T-helper 2 cell treated with Interferon-gamma antibody and Interleukin-4, amounts not matched to agents 100 ng/mL and 5 ng/mL, for 36 hours (primary cell): ENCODE data around the gene TCHP. TPM values are rescaled to one million over a fixed set of nuclear protein-coding genes. Genes with fewer than 3 reads are reported as not detected.
"Not testable (repeated sequence)": the region's sequence is repeated elsewhere in the genome, so short reads cannot be mapped to it uniquely, and the experiment has no call there.

Experiments used
- intact Hi-C: fragments of 100-400 bp; cut with micrococcal nuclease; formaldehyde crosslinking; loops from one replicate; pipeline ENCODE4 v1.15.1; 2023
- total RNA-seq: library from RNA; stranded (reverse); gene quantifications from 2 replicates; pipeline ENCODE4 v1.2.3, GENCODE V29; 2022

The TCHP gene
- total RNA-seq, 1 donor from 2014 or later: 37.2 TPM

DNA sequence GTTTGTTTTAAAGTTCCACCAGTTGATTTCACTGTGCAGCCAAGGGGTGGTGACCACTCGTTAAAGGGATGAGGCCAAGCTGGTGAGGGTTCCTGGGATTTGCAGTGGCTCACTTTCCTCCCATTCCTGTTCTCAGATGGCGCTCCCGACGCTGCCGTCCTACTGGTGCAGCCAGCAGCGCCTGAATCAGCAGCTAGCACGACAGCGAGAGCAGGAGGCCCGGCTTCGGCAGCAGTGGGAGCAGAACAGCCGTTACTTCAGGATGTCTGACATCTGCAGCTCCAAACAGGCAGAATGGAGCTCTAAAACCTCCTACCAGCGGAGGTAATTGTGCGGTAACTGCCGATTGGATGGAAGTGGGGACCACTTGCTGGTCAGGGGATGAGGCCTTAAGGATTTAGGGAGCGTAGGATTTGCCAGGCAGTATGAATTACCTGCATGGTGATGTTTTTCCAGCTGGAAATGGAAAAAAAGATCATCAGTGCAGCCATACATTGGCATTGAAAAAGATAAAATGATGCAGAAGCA is 2.9 kb downstream of the TCHP start:
- intact Hi-C loops: no loop called here

DNA sequence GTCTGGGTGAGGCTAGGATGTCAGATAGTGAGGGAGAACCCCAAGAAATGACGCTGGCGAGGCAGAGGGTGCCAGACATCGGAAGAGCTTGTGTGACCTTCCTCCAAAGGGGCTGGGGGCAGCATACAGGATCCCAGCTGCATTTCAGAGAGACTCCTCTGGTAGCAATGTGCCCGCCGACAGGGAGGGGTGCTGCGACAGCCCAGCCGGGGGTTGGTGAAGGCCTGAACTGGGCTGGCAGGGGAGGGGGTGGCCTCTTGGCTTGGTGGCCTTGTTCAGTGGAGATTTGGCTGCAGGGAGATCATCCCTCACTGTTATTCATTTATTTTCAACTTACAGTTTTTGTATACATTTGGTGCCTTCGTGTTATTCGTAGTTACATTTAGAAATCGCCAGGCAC is 5.2 kb downstream of the TCHP start:
- intact Hi-C loops: no loop called here

DNA sequence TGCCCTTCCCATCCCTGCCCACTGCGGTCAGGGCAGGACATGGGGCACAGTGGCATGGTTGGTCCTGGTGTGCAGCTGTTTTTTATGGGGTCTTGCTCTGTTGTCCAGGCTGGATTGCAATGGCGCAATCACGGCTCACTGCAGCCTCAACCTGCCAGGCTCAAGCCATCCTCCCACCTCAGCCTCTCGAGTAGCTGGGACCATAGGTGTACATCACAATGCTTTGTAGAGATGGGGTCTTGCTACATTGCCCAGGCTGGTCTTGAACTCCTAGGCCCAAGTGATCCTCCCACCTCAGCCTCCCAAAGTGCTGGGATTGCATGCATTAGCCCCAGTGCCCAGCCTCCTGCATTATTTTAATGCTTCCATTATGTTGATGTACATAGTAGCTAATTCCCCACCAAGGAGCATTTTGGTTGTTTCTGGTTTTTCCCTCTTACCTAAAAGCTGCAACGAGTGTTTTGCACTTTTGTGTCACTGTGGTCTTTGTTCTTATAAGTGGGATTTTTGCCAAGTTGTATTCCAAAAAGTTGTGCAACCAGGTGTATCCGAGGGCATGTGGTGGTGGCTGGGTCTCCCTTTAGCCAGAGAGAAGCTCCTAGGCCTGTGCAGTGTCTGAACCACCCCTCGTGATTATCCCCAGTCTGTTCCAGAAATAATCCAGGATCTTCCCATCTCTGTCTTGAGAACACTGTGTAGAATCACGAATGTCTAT is 10.3 kb downstream of the TCHP start:
- intact Hi-C loops: no loop called here

DNA sequence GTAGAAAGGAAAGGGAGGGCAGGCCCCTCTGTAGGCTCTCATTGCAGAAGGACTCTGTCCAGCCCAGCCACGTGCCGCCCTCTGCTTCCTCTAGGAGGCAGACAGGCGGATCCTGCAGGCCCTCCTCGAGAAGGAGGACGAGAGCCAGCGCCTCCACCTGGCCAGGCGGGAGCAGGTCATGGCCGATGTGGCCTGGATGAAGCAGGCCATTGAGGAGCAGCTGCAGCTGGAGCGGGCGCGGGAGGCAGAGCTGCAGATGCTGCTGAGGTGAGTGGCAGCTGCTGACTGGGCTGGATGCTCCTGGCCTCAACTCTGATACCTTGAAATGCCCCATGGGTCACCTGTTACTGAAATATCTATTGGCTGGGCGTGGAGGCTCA is 10.9 kb downstream of the TCHP start:
- intact Hi-C loops: no loop called here

DNA sequence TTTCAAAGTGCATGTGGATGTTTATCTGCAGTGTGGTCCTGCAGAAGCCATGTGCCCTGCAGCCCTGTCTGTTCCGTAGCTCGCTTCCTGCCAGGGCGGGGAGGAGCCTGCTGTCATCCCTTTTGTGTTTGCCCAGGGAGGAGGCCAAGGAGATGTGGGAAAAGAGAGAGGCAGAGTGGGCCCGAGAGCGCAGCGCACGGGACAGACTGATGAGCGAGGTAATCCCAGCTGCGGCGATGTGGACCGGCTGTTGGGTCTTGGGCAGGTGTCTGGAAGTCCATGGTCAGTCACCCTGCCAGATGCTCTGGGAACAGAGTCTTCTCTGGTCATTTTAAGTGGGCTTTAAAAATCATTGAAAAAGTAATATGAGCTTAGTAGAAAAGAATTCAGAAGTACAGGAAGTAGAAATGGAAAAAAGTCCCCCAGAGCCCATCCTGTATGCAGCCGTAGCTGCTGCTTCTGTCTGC is 12.8 kb downstream of the TCHP start:
- intact Hi-C loops: no loop called here

DNA sequence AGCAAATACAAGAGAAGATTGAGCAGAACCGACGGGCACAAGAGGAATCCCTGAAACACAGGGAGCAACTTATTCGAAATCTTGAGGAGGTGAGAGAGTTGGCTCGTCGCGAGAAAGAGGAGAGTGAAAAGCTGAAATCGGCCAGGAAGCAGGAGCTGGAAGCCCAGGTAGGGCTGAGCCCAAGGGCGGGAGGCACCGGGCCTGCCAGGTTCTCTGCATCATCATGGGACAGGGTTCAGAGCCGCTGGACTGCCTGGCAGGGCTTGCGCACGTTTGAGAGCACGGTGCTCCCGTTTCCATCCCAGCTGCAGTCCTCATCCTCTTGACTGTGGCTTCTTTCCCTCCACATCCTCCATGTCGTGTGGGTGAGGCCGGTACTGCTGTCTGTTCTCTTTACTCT is 14.4 kb downstream of the TCHP start:
- intact Hi-C loops: no loop called here

DNA sequence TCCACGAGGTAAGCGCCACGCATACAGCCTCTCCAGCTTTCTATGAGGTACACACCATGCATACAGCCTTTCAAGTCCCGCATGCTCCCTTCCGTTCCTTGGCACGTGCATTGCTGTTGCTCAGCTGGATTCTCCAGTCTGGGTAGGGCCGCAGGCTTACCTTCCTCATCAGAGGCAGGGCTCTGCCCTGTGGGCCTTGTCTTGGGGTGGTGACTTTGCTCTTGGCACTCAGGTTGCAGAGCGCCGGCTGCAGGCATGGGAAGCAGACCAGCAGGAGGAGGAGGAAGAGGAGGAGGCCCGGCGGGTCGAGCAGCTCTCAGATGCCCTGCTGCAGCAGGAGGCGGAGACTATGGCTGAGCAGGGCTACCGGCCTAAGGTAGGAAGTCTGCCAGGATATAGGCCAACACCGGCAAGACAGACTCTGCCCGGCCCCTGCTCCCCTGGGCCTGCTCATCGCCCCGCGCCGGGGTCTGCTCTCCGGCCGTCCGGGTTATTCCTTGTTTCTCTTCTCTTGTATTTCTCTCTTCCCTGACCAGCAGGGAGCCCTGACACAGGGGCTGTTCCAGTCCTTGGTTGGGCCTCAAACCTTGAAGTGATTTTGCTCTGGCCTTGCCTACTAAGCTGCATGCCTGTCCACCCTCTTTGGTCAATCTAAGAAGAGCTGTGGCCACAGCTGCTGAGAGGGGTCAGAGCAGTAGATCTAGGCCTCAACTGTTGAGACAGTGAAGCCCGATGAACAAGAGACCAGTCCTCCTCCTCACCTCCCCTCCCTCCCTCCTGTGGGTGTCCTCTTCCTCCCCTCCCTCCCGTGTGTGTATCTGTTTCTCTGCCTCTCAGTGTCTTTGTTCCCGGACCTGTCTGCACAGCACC is 15.3 kb downstream of the TCHP start:
- intact Hi-C loops: no loop called here

DNA sequence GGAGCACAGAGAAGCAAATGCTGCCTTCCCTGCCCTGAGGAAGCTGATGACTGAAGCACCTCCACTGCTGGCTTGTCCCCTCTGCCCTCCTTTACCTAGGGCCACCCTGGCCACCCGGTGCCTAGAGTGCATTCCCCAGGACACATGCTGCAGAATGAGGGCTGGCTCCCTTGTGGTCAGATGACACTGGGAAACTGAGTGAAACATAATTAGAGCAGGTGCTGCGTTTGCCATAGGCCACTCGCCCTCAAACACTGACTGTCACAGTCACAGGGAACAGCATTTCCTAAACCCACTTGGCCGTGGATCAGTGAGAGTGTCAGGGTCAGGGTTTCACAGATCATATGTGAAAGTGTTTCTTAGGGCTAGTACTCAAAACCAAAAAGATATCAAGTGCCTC is 16.0 kb downstream of the TCHP start:
- intact Hi-C loops: no loop called here

DNA sequence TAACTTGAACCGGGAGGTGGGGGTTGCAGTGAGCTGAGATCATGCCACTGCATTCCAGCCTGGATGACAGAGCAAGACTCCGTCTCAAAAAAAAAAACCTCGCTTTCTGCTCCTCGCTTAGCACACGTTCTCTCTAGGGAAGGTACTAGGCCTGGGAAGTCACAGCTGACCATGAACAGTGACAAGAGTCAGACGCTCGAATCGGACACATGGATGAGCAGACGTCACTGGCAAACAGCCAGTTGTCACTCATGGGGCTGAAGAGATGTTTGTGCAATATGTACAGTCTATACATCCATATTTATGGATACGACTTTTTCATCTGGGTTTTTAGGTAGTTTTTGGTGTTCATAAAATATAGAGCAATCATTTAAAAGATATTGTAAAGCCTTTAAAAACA is 19.4 kb downstream of the TCHP start:
- intact Hi-C loops: no loop called here

DNA sequence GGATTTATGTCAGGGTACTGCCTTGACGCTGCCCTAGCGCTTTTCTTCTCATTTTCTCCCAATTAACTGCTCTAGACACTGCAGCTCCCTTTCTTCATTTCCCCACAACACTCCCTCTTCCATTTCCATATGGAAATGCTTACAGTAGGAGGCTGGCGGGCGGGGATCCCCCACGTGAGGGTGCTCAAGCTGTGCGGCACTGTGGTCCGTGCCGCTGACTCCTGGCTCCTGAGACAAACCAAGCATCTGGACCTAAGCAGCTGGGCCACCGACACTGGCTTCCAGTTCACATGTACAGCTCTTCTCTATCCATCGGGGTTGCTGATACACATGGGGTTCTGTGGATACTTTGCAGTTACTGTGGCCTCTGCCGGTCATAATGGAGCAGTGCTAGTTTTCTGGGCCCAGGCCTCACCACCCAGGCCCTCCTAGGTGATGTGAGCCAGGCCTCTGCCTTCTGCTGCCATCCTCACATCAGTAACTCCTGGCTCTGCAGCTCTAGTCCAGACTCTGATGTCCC is 20.2 kb downstream of the TCHP start:
- intact Hi-C loops: no loop called here

DNA sequence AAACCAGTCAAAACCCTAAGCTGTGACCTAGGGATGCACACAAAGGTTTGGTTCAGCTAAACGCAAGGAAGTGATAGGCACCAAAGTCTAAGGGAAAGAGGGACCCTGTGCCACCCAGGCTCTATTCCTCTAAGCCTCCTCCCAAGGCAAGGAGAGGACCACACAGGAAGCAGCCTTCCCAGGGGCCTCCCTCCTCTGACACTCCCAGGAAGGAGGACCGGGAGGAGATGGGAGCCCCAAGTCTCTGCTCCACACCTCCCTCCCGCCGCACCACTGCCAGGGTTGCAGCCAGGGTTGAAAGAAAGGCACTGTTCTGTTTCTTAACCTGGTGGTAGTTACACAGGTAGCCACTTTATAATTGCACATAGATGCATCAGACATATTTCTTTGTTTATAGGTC is 21.9 kb downstream of the TCHP start:
- intact Hi-C loops: no loop called here

DNA sequence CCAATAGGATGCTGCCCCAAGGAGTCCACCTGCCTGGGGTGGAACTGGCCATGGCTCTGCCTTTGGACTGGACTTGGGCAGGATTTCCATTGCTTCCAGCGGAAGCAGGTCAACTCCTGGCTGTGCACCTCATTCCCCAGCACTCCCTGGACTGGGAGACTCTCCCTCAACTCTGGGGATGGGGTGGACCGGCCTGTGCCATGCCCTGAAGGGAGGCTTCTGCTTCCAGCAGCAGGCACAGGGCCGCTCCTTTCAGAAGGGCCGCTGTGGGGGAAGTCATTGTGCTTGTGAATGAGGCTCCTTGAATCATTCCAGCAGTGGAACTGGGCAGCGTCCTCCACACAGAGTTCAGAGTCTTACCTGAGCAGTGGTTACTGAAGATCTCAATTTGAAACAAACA is 23.0 kb downstream of the TCHP start:
- intact Hi-C loops: no loop called here

DNA sequence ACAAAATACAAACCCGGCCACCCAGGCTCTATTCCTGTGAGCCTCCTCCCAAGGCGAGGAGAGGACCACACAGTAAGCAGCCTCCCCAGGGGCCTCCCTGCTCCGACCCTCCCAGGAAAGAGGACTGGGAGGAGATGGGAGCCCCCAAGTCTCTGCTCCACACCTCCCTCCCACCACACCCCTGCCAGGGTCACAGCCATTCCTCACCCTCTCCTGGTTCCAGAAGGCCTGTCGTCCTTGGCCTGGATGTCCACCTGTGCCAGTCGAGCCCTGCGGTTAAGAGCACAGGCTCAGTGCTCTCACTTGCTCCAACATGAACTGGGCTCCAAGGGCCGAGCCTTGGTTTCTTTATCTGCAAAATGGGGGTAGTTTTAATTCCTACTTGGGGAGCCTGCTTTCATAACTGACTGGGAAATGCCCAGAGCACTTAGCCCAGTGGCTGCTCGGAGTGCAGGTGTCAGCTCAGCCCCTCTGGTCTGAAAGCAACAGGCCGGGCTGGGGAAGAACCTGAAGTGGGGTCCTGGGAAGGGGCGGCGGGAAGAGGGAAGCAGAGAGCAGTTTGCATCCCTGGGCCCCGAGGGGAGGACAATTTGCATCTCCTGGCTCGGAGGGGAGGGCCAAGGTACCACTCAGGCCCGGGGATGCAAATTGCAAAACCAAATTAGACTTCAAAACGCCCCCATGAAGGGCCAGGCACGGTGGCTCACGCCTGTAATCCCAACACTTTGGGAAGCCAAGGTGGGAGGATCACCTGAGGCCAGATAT is 23.6 kb downstream of the TCHP start:
- intact Hi-C loops: no loop called here

DNA sequence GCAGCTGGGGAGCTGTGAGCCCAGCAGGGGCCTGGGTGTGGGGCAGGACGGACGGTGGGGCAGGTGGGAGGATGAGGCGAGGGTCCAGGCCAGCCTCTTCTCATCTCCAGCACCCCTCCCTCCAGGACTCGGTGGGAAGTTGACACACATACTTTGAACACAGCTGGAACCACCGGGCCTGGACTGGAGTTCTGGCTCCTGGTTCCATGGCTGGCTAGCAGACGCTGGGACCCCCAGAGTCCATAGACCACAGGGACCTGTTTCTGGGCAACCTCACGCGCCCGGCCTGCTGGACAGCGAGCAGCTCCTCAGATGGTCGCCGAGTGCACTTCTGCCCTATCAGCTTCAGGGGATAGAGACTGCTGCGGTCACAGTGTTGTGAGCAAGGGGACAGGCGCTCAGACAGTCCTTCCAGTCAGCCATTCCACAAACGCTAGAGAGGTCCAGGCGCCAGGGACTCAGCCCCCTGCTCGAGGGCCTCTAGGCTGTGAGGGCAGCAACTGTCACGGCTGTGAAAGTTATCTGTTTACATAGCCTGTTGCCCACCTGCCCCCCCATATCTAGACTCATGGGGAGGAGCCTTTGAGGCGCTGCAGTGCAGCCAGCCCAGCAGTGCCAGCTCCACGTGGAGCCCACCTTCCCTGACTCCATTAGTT is 25.2 kb downstream of the TCHP start:
- intact Hi-C loops: no loop called here

DNA sequence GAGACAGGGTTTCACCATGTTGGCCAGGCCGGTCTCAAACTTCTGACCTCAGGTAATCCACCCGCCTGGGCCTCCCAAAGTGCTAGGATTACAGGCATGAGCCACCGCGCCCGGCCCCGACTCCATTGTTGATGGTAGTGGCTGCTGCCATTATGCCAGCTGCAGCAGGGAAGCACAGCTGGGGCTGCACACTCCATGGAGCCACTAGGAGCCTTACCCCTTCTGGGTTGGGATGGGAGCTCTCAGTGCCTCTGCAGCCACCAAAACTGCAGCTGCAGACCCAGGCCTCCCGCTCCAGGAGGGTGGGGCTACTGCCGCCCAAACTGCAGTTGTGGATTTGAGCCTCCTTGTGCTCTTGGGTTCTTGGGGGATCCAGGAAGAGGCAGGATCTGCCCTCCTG is 25.9 kb downstream of the TCHP start:
- intact Hi-C loops: no loop called here

DNA sequence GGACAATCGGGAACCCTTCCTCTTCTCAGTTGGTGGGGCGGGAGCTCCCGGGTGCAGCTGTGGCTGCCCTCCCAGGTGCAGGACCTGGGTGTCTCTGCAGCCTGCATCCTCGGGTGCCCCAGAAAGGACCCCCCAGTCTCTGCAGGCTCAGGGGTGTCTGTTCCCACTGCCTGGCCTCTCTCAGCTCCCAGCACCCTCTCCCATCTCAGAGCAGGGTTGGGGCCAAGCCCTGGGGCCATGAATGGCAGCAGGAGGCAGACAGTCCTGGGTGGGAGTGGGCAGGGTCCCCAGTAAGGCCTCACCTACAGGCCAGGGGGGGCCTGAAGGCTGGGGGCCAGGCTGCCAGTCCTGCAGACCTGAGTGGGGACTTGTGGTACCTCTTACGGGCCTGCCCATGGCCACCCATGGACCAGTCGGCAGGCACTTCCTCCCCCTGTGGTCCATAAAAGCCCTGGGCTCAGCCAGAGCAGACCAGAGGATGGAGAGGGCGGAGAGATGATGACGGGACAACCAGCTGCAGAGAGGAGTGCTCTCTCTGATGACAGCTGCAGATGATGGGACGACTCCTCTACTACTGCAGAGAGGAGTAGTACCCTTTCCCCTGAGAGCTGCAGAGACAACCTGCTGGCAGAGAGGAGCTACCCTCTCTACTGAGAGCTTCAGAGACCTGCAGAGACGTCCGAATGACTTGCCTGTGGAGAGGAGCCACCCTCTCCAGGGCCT is 26.6 kb downstream of the TCHP start:
- intact Hi-C loops: loop anchor here (1.0 kb wide), 1 partner anchor 73 kb away; no protein-coding TSS in a partner anchor

DNA sequence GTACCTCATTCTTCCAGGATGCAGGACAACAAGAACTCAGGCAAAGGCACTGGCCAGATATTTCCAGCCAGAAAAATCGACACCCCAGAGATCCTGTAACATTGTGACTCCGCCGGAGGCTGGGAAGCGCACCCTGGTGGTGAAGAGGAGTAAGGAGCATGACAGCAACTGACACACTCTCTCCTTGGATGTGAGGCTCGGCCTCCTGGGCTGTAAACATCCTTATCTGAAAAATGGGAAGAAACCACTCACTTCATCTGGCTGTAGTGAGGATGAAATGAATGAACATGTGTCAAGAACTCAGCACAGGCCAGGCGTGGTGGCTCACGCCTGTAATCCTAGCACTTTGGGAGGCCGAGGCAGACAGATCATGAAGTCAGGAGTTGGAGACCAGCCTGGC is 27.5 kb downstream of the TCHP start:
- intact Hi-C loops: loop anchor here (1.0 kb wide), 1 partner anchor 74 kb away; no protein-coding TSS in a partner anchor

DNA sequence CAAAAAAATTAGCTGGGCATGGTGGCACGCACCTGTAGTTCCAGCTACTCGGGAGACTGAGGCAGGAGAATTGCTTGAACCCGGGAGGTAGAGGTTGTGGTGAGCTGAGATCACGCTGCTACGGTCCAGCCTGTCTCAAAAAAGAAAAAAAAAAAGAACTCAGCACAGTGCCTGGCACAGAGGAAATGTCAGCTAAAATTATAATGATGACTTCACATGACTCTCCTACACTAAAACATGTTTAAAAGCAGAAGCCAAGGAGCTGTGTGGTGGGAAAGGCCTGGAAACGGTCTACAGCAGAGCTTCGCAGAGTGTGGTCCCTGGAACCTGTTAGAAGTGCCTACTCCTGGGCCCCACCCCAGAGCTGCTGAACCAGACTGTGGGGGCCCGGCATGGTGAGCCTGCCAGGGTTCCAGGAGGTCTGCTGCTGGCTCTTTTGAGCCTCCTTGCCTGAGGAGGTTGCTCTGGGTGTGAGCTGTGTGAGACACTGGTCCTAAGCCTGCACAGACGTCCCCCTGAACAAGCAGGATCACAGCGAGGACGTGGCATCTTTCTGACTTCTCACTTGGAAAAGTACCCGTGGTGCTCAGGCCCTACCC is 28.1 kb downstream of the TCHP start:
- intact Hi-C loops: no loop called here

DNA sequence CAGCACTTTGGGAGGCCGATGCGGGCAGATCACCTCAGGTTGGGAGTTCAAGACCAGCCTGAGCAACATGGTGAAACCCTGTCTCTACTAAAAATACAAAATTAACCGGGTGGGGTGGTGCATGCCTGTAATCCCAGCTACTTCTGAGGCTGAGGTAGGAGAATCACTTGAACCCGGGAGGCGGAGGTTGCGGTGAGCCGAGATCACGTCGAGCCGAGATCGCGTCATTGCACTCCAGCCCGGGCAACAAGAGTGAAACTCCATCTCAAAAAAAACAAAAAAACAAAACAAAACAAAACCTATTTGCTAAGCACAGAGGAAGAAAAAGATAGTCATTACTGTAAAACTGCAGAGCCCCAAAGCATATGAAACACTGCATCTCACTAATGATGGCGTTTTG is 29.3 kb downstream of the TCHP start:
- intact Hi-C loops: not testable (repeated sequence)
